Smooth muscle cell (in vitro differentiated cells): Measurements from ENCODE around the gene FGF18. TPM values are rescaled to one million over a fixed set of nuclear protein-coding genes. Genes with fewer than 3 reads are reported as not detected.

ENCODE experiments used
- DNase-seq: peaks from one replicate; lab custom pipeline; 2025; ENCODE audit not compliant: unreplicated experiment; lab: John Stamatoyannopoulos, UW
- H2AFZ ChIP-seq: fragments of 200-600 bp; sonication (generic); 2 replicates; pipeline ENCODE4 v1.6.0; 2016; ENCODE audit warnings: antibody characterized with exemption, low read depth, mild to moderate bottlenecking
- H3F3A ChIP-seq: fragments of 200-600 bp; sonication (generic); 2 replicates; pipeline ENCODE4 v1.6.0; 2017; ENCODE audit warnings: antibody characterized with exemption, low read depth
- H3K27ac ChIP-seq: fragments of 200-600 bp; sonication (generic); 2 replicates; pipeline ENCODE4 v1.5.1; 2016; ENCODE audit warnings: low read depth, mild to moderate bottlenecking
- H3K27me3 ChIP-seq: fragments of 200-600 bp; sonication (generic); 2 replicates; pipeline ENCODE4 v1.6.1; 2016; ENCODE audit warnings: low read depth, mild to moderate bottlenecking
- H3K36me3 ChIP-seq: fragments of 200-600 bp; sonication (generic); 2 replicates; pipeline ENCODE4 v1.5.1; 2016; ENCODE audit warnings: low read depth
- H3K4me1 ChIP-seq: fragments of 200-600 bp; sonication (generic); 2 replicates; pipeline ENCODE4 v1.5.1; 2016; ENCODE audit warnings: low read depth
- H3K4me2 ChIP-seq: fragments of 200-600 bp; sonication (generic); 2 replicates; pipeline ENCODE4 v1.6.0; 2016; ENCODE audit warnings: mild to moderate bottlenecking
- H3K4me3 ChIP-seq: fragments of 200-600 bp; sonication (generic); 2 replicates; pipeline ENCODE4 v1.5.1; 2016; ENCODE audit warnings: mild to moderate bottlenecking
- H3K79me2 ChIP-seq: fragments of 200-600 bp; sonication (generic); 2 replicates; pipeline ENCODE4 v1.6.0; 2016; ENCODE audit warnings: low read depth, mild to moderate bottlenecking
- H3K9ac ChIP-seq: fragments of 200-600 bp; sonication (generic); 2 replicates; pipeline ENCODE4 v1.6.0; 2016; ENCODE audit warnings: low read depth
- H3K9me3 ChIP-seq: fragments of 200-600 bp; sonication (generic); replicated peaks from 2 replicates; pipeline ENCODE4 v1.5.1; 2016; ENCODE audit warnings: low read depth
- H4K20me1 ChIP-seq: fragments of 200-600 bp; sonication (generic); 2 replicates; pipeline ENCODE4 v1.6.0; 2016; ENCODE audit warnings: low read depth
- WGBS: methylation state at CpG from one replicate; pipeline ENCODE4 v1.1.7; 2016; ENCODE audit warnings: low lambda C conversion rate; 5-methylcytosine and 5-hydroxymethylcytosine counted together
- polyA plus RNA-seq: library from polyadenylated mRNA; unstranded; fragments of >200 nt; fragmentation: Nextera tagmentation; extraction: Ambion mirVana; gene quantifications from 2 replicates; pipeline ENCODE4 v1.2.1, GENCODE V29; 2016
- total RNA-seq: library from RNA; depleted of rRNA; stranded (reverse); fragments of >200 nt; gene quantifications from 2 replicates; pipeline ENCODE4 v1.2.3, GENCODE V29; 2014
- TF ChIP-seq, protein P1 (sequence below): fragments of 200-600 bp; sonication (generic); IDR thresholded peaks from 2 replicates; pipeline ENCODE4 v1.5.1; 2017; ENCODE audit warnings: borderline replicate concordance, mild to moderate bottlenecking, antibody characterized with exemption; ENCODE audit not compliant: insufficient read depth, poor library complexity, severe bottlenecking

Gene FGF18
- total and polyA plus RNA-seq, 2 experiments from 2014 or later = 0.21 TPM; not detected in 1

DNA sequence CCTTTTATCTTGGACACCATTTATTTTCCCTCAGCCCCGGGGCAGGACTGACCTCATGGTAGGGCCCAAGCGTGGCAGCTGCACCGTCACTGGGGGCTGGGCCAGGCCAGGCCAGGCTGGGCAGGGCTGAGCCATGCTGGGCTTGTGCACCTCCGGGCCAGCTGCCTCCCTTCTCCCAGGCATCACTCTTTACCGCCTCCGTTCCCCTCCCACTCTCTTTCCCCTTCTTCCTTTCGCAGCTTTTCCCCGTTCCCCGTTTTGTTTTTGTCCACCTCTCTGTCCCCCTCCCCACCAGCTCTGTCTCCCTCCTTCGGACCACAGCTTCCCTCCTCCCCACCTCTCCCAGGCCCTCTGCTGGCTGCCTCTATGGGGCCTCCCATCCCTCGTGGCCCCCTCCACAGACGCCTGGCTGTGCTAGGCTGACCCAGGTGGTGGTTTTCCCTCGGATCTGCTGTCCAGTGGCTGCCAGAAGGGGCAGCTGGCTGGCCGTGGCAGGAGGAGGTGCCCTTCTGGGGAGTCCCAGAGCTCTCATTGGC, 17.9 kb downstream of the FGF18 start:
- no peak for DNase-seq
- Histone ChIP-seq H3F3A (no peaks in the 10 kb centered on the region), H3K4me3 (no peak overlapping the region), H4K20me1 (no peaks in the 10 kb centered on the region), H3K9ac (no peak overlapping the region), H3K36me3 (no peaks in the 10 kb centered on the region), H3K79me2 (no peaks in the 10 kb centered on the region), H3K4me1 (peaks cover 3% of the 10 kb centered on the region), H3K4me2 (no peak overlapping the region), H2AFZ (no peak overlapping the region), H3K27me3 (no peaks in the 10 kb centered on the region), H3K9me3 (no peaks in the 10 kb centered on the region), H3K27ac (no peak overlapping the region)
- 78% methylated on average over 13 of the region's 14 CpGs for WGBS
- TF ChIP-seq, protein P1, sequence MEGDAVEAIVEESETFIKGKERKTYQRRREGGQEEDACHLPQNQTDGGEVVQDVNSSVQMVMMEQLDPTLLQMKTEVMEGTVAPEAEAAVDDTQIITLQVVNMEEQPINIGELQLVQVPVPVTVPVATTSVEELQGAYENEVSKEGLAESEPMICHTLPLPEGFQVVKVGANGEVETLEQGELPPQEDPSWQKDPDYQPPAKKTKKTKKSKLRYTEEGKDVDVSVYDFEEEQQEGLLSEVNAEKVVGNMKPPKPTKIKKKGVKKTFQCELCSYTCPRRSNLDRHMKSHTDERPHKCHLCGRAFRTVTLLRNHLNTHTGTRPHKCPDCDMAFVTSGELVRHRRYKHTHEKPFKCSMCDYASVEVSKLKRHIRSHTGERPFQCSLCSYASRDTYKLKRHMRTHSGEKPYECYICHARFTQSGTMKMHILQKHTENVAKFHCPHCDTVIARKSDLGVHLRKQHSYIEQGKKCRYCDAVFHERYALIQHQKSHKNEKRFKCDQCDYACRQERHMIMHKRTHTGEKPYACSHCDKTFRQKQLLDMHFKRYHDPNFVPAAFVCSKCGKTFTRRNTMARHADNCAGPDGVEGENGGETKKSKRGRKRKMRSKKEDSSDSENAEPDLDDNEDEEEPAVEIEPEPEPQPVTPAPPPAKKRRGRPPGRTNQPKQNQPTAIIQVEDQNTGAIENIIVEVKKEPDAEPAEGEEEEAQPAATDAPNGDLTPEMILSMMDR = no peak

- no peak for DNase-seq
- H3K79me2 ChIP-seq = no peaks in the 10 kb centered on the region
- H3K27ac ChIP-seq = no peak overlapping the region
- H2AFZ ChIP-seq = no peak overlapping the region
- H3K27me3 ChIP-seq = no peaks in the 10 kb centered on the region
- TF ChIP-seq, protein P1 = no peak
- WGBS = 77% methylated on average over 4 of the region's 4 CpGs
- no peaks in the 10 kb centered on the region for H3F3A ChIP-seq
- no peaks in the 10 kb centered on the region for H3K36me3 ChIP-seq
- H3K9ac ChIP-seq = no peak overlapping the region
- H3K4me2 ChIP-seq = no peak overlapping the region
- H3K4me1 ChIP-seq = peaks cover 4% of the 10 kb centered on the region
- H4K20me1 ChIP-seq = no peaks in the 10 kb centered on the region
- H3K9me3 ChIP-seq = no peaks in the 10 kb centered on the region
- H3K4me3 ChIP-seq = no peak overlapping the region
Measured at GRCh38 chr5:171438738-171439137, 19.3 kb downstream of the FGF18 start.

DNA sequence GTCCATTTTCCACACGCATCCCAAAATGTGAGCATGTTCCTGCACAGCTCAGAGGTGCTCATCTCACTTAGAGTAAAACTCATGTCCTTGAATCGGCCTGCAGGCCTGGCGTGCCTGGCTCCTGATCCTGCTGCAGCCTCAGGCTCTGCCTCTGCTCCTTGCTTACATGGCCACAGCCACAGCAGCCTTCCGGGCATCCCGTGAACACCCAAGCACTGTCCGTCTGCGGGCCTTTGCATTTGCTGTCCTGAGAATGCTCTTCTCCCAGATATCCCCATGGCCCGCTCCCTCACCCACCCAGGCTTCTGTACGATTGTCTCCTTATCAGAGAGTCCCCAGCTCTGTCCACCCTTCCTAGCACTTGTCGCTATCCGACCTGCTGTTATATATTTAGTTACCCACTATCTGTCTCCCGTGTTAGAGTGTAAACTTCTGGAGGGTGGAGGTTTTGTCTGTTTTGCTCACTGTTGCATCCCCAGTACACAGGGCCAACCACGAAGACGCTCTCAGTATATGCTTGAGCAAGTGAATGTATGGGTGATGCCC, 21.9 kb downstream of the FGF18 start:
- Histone ChIP-seq H3K9ac (no peak overlapping the region), H2AFZ (no peak overlapping the region), H3K4me1 (peaks cover 4% of the 10 kb centered on the region), H3K36me3 (no peaks in the 10 kb centered on the region), H3K27me3 (no peaks in the 10 kb centered on the region), H3K4me2 (no peak overlapping the region), H3F3A (no peaks in the 10 kb centered on the region), H3K27ac (no peak overlapping the region), H4K20me1 (no peaks in the 10 kb centered on the region), H3K79me2 (no peaks in the 10 kb centered on the region), H3K9me3 (no peaks in the 10 kb centered on the region), H3K4me3 (no peak overlapping the region)
- DNase-seq = no peak
- WGBS = 87% methylated on average over 14 of the region's 14 CpGs
- TF ChIP-seq, protein P1 = no peak
